Tibial nerve (tissue), 3 donors: ENCODE measurements around the gene PINK1.

ENCODE experiments used
- POLR2A ChIP-seq, 2 donors: fragments of 450-650 bp; IDR thresholded peaks; one replicate each; pipeline ENCODE4 v1.6.1; 2017; ENCODE audit warnings: antibody characterized with exemption in 2 of 2, mild to moderate bottlenecking in 2 of 2, moderate library complexity in 2 of 2
- TF ChIP-seq, protein P1 (sequence below), 5 experiments: fragments of 200-600 bp in 3 of 5; fragments of 450-650 bp in 2 of 5; sonication (generic) in 3 of 5; IDR thresholded peaks; one replicate each; pipeline ENCODE4 v1.5.1; 2016 to 2019; ENCODE audit warnings: antibody characterized with exemption in 5 of 5, mild to moderate bottlenecking in 3 of 5, moderate library complexity in 2 of 5

DNA sequence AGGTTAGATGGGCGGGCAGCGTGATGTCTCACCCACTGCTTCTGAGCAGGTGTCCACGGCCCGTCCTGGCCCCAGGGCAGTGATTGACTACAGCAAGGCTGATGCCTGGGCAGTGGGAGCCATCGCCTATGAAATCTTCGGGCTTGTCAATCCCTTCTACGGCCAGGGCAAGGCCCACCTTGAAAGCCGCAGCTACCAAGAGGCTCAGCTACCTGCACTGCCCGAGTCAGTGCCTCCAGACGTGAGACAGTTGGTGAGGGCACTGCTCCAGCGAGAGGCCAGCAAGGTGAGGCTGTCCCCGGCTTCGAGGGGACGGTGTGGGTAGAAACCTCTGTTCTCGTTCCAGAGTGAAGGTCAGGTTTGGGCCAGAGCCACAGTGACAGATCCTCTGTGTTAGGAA is 15.7 kb downstream of the PINK1 start:
- TF ChIP-seq, protein P1, sequence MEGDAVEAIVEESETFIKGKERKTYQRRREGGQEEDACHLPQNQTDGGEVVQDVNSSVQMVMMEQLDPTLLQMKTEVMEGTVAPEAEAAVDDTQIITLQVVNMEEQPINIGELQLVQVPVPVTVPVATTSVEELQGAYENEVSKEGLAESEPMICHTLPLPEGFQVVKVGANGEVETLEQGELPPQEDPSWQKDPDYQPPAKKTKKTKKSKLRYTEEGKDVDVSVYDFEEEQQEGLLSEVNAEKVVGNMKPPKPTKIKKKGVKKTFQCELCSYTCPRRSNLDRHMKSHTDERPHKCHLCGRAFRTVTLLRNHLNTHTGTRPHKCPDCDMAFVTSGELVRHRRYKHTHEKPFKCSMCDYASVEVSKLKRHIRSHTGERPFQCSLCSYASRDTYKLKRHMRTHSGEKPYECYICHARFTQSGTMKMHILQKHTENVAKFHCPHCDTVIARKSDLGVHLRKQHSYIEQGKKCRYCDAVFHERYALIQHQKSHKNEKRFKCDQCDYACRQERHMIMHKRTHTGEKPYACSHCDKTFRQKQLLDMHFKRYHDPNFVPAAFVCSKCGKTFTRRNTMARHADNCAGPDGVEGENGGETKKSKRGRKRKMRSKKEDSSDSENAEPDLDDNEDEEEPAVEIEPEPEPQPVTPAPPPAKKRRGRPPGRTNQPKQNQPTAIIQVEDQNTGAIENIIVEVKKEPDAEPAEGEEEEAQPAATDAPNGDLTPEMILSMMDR (IDR thresholded peaks at IDR 0.05), result no peak
- TF ChIP-seq POLR2A (IDR thresholded peaks at IDR 0.05), result no peak
